K562 (cell line): ENCODE measurements around the gene GIPC3. TPM values are rescaled to one million over a fixed set of nuclear protein-coding genes. Genes with fewer than 3 reads are reported as not detected.
A peak's percentile ranks its signal among the peaks of the same experiment; 100 is the strongest.

Source experiments
- CEBPB ChIP-seq: fragments of 450-650 bp; IDR thresholded peaks from 2 replicates; pipeline ENCODE4 v1.6.1; 2016; ENCODE audit warnings: missing genetic modification characterization, missing compliant biosample characterization
- CHCHD3 ChIP-seq: fragments of 250-450 bp; sonication (Bioruptor Pico); IDR thresholded peaks from 2 replicates; pipeline ENCODE4 v2.1.2; 2022; ENCODE audit warnings: mild to moderate bottlenecking
- FOXK2 ChIP-seq, 2 experiments: fragments of 450-650 bp; IDR thresholded peaks in 1 of 2; conservative IDR thresholded peaks in 1 of 2; 2 replicates each; pipeline ENCODE4 v1.6.1; 2016; ENCODE audit warnings: low read depth in 2 of 2, mild to moderate bottlenecking in 1 of 2
- HOXB6 ChIP-seq: fragments of 250-450 bp; sonication (Bioruptor Pico); IDR thresholded peaks from 2 replicates; pipeline ENCODE4 v1.5.1; 2022; ENCODE audit warnings: mild to moderate bottlenecking, borderline replicate concordance
- MEF2D ChIP-seq: conservative IDR thresholded peaks from 2 replicates; pipeline ENCODE4 v1.6.1; 2016; ENCODE audit warnings: low read depth, missing genetic modification characterization, missing compliant biosample characterization
- NELFE ChIP-seq: IDR thresholded peaks from 2 replicates; pipeline ENCODE4 v1.6.1; 2011; ENCODE audit warnings: mild to moderate bottlenecking; ENCODE audit not compliant: insufficient read depth, insufficient read length
- NFE2 ChIP-seq: IDR thresholded peaks from 2 replicates; pipeline ENCODE4 v1.6.1; 2014; ENCODE audit warnings: antibody characterized with exemption, low read depth
- RBM22 ChIP-seq: fragments of 200-400 bp; formaldehyde crosslinking; IDR thresholded peaks from 2 replicates; pipeline ENCODE4 v1.6.1; 2018; ENCODE audit warnings: low read length, low read depth; ENCODE audit not compliant: poor library complexity, severe bottlenecking
- RBM39 ChIP-seq: fragments of 200-400 bp; formaldehyde crosslinking; optimal IDR thresholded peaks from 2 replicates; pipeline ENCODE3; 2018; ENCODE audit warnings: low read depth, low read length
- SMARCE1 ChIP-seq: fragments of 450-650 bp; IDR thresholded peaks from 2 replicates; pipeline ENCODE4 v1.7.1; 2016; ENCODE audit warnings: mild to moderate bottlenecking
- SREBF2 ChIP-seq: sonication (generic); formaldehyde crosslinking; IDR thresholded peaks from 2 replicates; pipeline ENCODE4 v1.4.0; 2020; ENCODE audit warnings: mild to moderate bottlenecking, missing genetic modification reagents
- TBL1XR1 ChIP-seq, 2 experiments: IDR thresholded peaks; 2 replicates each; pipeline ENCODE4 v1.6.1; 2012; ENCODE audit warnings: improper control_type of control experiment in 2 of 2, low read length in 2 of 2, mild to moderate bottlenecking in 1 of 2
- TCF7 ChIP-seq: sonication (generic); IDR thresholded peaks from 2 replicates; pipeline ENCODE4 v1.6.1; 2016; ENCODE audit warnings: antibody characterized with exemption, borderline replicate concordance
- U2AF1 ChIP-seq: fragments of 200-400 bp; formaldehyde crosslinking; optimal IDR thresholded peaks from 2 replicates; pipeline ENCODE3; 2017; ENCODE audit warnings: mild to moderate bottlenecking, low read depth, low read length, moderate library complexity
- ZNF23 ChIP-seq: fragments of 250-450 bp; sonication (Bioruptor Pico); IDR thresholded peaks from 2 replicates; pipeline ENCODE4 v1.4.0; 2020; ENCODE audit warnings: mild to moderate bottlenecking
- ZNF316 ChIP-seq: fragments of 450-650 bp; IDR thresholded peaks from 2 replicates; pipeline ENCODE4 v1.6.1; 2016
- ZNF384 ChIP-seq: IDR thresholded peaks from 2 replicates; pipeline ENCODE4 v1.6.1; 2012; ENCODE audit warnings: low read depth, low read length, improper control_type of control experiment
- ZNF57 ChIP-seq: fragments of 450-650 bp; formaldehyde crosslinking; IDR thresholded peaks from 2 replicates; pipeline ENCODE4 v1.4.0; 2020; ENCODE audit warnings: mild to moderate bottlenecking, moderate library complexity
- polyA plus RNA-seq, 8 experiments: library from polyadenylated mRNA; depleted of rRNA in 4 of 8; stranded (reverse) in 5 of 8; unstranded in 3 of 8; fragments of >200 nt; fragmentation: Nextera tagmentation in 2 of 8; fragmentation: Illumina TruSeq in 1 of 8; extraction: Ambion mirVana in 2 of 8; extraction: Trizol in 1 of 8; gene quantifications; 2 replicates each; pipeline versions ENCODE4 v1.2.1 to v1.2.3, GENCODE V29; 2011 to 2014; ENCODE audit warnings: inconsistent platforms in 1 of 8, missing spikeins in 1 of 8
- total RNA-seq, 7 experiments: library from RNA; depleted of rRNA in 6 of 7; stranded (reverse); fragments of >200 nt in 6 of 7; fragmentation: Illumina TruSeq in 2 of 7; extraction: Trizol in 2 of 7; gene quantifications; 2 replicates each; pipeline versions ENCODE4 v1.2.1 to v1.2.3, GENCODE V29; 2011 to 2021; ENCODE audit warnings: low replicate concordance in 1 of 7
- TF ChIP-seq, protein P1 (sequence below): sonication (generic); formaldehyde crosslinking; IDR thresholded peaks from 2 replicates; pipeline ENCODE4 v1.8.1; 2023; ENCODE audit warnings: mild to moderate bottlenecking, missing genetic modification reagents
- TF ChIP-seq, protein P2 (sequence below): IDR thresholded peaks from 2 replicates; pipeline ENCODE4 v1.6.1; 2012; ENCODE audit warnings: low read depth, low read length, improper control_type of control experiment, borderline replicate concordance
- TF ChIP-seq, protein P3 (sequence below), 2 experiments: fragments of 200-800 bp in 1 of 2; sonication (Bioruptor generic) in 1 of 2; sonication (generic) in 1 of 2; formaldehyde crosslinking in 1 of 2; IDR thresholded peaks in 1 of 2; conservative IDR thresholded peaks in 1 of 2; 2 replicates each; pipeline versions ENCODE4 v1.5.0 to v1.6.1; 2016 to 2020; ENCODE audit warnings: missing compliant biosample characterization in 1 of 2, missing genetic modification characterization in 1 of 2, missing genetic modification reagents in 1 of 2
- TF ChIP-seq, protein P4 (sequence below): fragments of 250-450 bp; sonication (Bioruptor Pico); IDR thresholded peaks from 2 replicates; pipeline ENCODE4 v1.4.0; 2020; ENCODE audit warnings: borderline replicate concordance

Gene GIPC3
- total and polyA plus RNA-seq, 9 of the 15 experiments (the other 6 are each of a cell fraction or from before 2014, with no cell fraction given) = 0.03 to 3.6 (median 1.5) TPM; not detected in 1

DNA sequence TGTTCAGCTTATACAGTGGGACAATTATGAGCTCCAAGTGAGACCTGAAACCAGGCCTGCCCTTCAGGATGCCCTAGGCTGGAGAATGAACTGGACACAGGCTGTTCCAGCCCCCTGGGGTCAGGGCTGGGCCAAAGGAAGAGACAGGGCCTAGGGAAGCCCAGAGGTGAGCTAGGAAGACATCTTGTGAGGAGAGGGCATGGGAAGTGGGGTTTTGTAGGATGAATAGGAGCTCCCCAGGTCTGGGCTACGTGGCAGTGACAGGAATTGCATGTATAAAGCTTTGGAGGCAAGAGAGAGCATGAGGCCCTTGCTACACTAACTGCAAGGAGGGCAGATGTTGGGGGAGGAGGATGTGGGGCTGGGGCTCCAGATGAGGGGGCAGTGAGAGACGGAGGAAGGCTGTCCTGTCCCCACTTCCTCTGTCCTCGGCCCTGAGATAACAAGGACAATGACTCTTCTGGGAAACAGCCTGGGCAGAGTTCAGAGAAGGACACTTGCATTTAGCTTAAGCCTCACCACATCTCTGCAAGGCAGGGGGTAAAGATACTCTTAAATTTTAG, 22.9 kb downstream of the GIPC3 start (continued):
- TF ChIP-seq TBL1XR1 (IDR thresholded peaks at IDR 0.05; ENCODE audit: low read length in 2 of 2) (no peak), ZNF23 (no peak), RBM39 (peak; percentile 45), ZNF384 (no peak), MEF2D (tag) (no peak), CEBPB (no peak), U2AF1 (no peak), RBM22 (no peak), ZNF316 (no peak), NELFE (no peak), TCF7 (no peak), CHCHD3 (no peak), SREBF2 (CRISPR knock-in tag) (no peak), NFE2 (0 out of 2 replicates have a peak, but pooled peaks have one; percentile 18), SMARCE1 (peak; percentile 47; the same call in 1 of the 2 replicates), FOXK2 (conservative IDR thresholded peaks at IDR 0.05 in 1 of 2, IDR thresholded peaks at IDR 0.05 in 1 of 2; ENCODE audit: low read depth in 2 of 2) (no peak), ZNF57 (no peak), HOXB6 (CRISPR knock-in tag) (no peak)
- TF ChIP-seq, protein P1, sequence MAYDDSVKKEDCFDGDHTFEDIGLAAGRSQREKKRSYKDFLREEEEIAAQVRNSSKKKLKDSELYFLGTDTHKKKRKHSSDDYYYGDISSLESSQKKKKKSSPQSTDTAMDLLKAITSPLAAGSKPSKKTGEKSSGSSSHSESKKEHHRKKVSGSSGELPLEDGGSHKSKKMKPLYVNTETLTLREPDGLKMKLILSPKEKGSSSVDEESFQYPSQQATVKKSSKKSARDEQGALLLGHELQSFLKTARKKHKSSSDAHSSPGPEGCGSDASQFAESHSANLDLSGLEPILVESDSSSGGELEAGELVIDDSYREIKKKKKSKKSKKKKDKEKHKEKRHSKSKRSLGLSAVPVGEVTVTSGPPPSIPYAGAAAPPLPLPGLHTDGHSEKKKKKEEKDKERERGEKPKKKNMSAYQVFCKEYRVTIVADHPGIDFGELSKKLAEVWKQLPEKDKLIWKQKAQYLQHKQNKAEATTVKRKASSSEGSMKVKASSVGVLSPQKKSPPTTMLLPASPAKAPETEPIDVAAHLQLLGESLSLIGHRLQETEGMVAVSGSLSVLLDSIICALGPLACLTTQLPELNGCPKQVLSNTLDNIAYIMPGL (CRISPR knock-in tag) = no peak
- TF ChIP-seq, protein P2, sequence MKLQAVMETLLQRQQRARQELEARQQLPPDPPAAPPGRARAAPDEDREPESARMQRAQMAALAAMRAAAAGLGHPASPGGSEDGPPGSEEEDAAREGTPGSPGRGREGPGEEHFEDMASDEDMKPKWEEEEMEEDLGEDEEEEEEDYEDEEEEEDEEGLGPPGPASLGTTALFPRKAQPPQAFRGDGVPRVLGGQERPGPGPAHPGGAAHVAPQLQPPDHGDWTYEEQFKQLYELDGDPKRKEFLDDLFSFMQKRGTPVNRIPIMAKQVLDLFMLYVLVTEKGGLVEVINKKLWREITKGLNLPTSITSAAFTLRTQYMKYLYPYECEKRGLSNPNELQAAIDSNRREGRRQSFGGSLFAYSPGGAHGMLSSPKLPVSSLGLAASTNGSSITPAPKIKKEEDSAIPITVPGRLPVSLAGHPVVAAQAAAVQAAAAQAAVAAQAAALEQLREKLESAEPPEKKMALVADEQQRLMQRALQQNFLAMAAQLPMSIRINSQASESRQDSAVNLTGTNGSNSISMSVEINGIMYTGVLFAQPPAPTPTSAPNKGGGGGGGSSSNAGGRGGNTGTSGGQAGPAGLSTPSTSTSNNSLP = no peak
- TF ChIP-seq, protein P3, sequence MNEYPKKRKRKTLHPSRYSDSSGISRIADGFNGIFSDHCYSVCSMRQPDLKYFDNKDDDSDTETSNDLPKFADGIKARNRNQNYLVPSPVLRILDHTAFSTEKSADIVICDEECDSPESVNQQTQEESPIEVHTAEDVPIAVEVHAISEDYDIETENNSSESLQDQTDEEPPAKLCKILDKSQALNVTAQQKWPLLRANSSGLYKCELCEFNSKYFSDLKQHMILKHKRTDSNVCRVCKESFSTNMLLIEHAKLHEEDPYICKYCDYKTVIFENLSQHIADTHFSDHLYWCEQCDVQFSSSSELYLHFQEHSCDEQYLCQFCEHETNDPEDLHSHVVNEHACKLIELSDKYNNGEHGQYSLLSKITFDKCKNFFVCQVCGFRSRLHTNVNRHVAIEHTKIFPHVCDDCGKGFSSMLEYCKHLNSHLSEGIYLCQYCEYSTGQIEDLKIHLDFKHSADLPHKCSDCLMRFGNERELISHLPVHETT (CRISPR knock-in tag; conservative IDR thresholded peaks at IDR 0.05 in 1 of 2, IDR thresholded peaks at IDR 0.05 in 1 of 2) = no peak
- TF ChIP-seq, protein P4, sequence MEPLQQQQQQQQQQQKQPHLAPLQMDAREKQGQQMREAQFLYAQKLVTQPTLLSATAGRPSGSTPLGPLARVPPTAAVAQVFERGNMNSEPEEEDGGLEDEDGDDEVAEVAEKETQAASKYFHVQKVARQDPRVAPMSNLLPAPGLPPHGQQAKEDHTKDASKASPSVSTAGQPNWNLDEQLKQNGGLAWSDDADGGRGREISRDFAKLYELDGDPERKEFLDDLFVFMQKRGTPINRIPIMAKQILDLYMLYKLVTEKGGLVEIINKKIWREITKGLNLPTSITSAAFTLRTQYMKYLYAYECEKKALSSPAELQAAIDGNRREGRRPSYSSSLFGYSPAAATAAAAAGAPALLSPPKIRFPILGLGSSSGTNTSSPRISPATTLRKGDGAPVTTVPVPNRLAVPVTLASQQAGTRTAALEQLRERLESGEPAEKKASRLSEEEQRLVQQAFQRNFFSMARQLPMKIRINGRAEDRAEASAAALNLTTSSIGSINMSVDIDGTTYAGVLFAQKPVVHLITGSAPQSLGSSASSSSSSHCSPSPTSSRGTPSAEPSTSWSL (CRISPR knock-in tag) = no peak
